Stomach (tissue), 9 donors: Measurements from ENCODE around the gene RGS3. TPM values are rescaled to one million over a fixed set of nuclear protein-coding genes. Genes with fewer than 3 reads are reported as not detected.
A peak's percentile ranks its signal among the peaks of the same experiment; 100 is the strongest.

ENCODE experiments used
- DNase-seq, 2 donors: peaks; one replicate each; pipeline versions ENCODE4 v3.0.0 to v3.0.0-alpha.2; 2013 to 2019
- H3K27ac ChIP-seq, 5 donors: fragments of 200-600 bp in 4 of 5; sonication (generic) in 4 of 5; one replicate each; pipeline ENCODE4 v1.5.1; 2013 to 2019; ENCODE audit warnings: mild to moderate bottlenecking in 1 of 5, moderate library complexity in 1 of 5
- H3K27me3 ChIP-seq, 3 donors: fragments of 200-600 bp; sonication (generic); one replicate each; pipeline ENCODE4 v1.5.1; 2017 to 2019; ENCODE audit warnings: mixed run types in 1 of 3
- H3K36me3 ChIP-seq, 4 donors: fragments of 200-600 bp; sonication (generic); 1 replicate in 3 of 4; 2 replicates in 1 of 4; pipeline ENCODE4 v1.5.1; 2016 to 2019
- H3K4me1 ChIP-seq, 4 donors: fragments of 200-600 bp; sonication (generic); one replicate each; pipeline ENCODE4 v1.5.1; 2016 to 2019
- H3K4me3 ChIP-seq, 4 donors: fragments of 200-600 bp; sonication (generic) in 3 of 4; one replicate each; pipeline ENCODE4 v1.5.1; 2016 to 2019; ENCODE audit warnings: mild to moderate bottlenecking in 1 of 4
- H3K9me3 ChIP-seq, 4 donors: fragments of 200-600 bp; sonication (generic); one replicate each; pipeline ENCODE4 v1.5.1; 2016 to 2019
- EP300 ChIP-seq: sonication (generic); formaldehyde crosslinking; IDR thresholded peaks from one replicate; pipeline ENCODE4 v1.6.1; 2017; ENCODE audit warnings: antibody characterized with exemption
- POLR2A ChIP-seq, 4 donors: fragments of 450-650 bp; IDR thresholded peaks; one replicate each; pipeline ENCODE4 v1.6.1; 2016; ENCODE audit warnings: antibody characterized with exemption in 4 of 4, control low read depth in 2 of 4, mild to moderate bottlenecking in 1 of 4, moderate library complexity in 1 of 4
- POLR2AphosphoS5 ChIP-seq, 3 donors: sonication (generic); formaldehyde crosslinking; IDR thresholded peaks; one replicate each; pipeline ENCODE4 v1.6.1; 2016; ENCODE audit warnings: antibody characterized with exemption in 3 of 3
- WGBS, 5 donors: extraction: QIAGEN DNeasy Blood & Tissue Kit in 3 of 5; methylation state at CpG; one replicate each; pipeline versions ENCODE4 v1.1.5 to v1.1.7; 2013 to 2018; 5-methylcytosine and 5-hydroxymethylcytosine counted together
- intact Hi-C: fragments of 100-400 bp; cut with DNase I; formaldehyde crosslinking; loops from one replicate; pipeline ENCODE4 v1.15.1; 2023; ENCODE audit warnings: low total_unique reads
- polyA plus RNA-seq, 3 donors: library from polyadenylated mRNA; stranded (reverse); fragments of 200-250 nt; gene quantifications; one replicate each; pipeline ENCODE4 v1.2.3, GENCODE V29; 2013
- total RNA-seq, 5 donors: library from RNA; depleted of rRNA; stranded (reverse); fragments of >200 nt; gene quantifications; one replicate each; pipeline versions ENCODE4 v1.1.0 to v1.2.3, GENCODE V29; 2014 to 2016
- TF ChIP-seq, protein P1 (sequence below), 7 experiments: fragments of 450-650 bp in 4 of 7; fragments of 200-600 bp in 3 of 7; sonication (generic) in 3 of 7; IDR thresholded peaks; one replicate each; pipeline ENCODE4 v1.5.1; 2016 to 2019; ENCODE audit warnings: antibody characterized with exemption in 7 of 7, control low read depth in 2 of 7, mild to moderate bottlenecking in 1 of 7
- donor health status: healthy with polysubstance abuse.
- donor health status: Bipolar disorder and iron deficiency.
- donor health status: healthy.

RGS3 gene
- total and polyA plus RNA-seq, 8 donors = 26.6 to 71.4 (median 35.7) TPM

DNA sequence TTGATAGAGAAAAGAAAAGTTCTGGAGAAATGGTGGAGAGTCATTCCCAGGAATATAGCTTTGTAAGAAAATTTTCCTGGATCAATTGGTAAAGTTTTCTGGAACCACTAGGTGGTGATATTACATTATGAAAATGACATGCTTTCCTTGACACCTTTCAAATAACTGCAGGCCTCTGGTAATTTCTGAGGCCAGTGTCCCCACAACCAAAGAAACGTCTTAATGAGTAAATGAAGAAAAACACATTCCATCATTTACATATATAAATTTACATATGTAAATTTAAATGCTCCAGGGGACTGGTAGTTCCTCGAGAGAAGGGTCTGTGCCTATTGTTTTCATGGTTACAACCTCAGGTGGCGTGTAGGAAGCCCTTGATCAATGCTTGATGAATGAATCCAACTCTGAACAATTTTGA is 17.2 kb upstream of the RGS3 start:
- TF ChIP-seq, protein P1, sequence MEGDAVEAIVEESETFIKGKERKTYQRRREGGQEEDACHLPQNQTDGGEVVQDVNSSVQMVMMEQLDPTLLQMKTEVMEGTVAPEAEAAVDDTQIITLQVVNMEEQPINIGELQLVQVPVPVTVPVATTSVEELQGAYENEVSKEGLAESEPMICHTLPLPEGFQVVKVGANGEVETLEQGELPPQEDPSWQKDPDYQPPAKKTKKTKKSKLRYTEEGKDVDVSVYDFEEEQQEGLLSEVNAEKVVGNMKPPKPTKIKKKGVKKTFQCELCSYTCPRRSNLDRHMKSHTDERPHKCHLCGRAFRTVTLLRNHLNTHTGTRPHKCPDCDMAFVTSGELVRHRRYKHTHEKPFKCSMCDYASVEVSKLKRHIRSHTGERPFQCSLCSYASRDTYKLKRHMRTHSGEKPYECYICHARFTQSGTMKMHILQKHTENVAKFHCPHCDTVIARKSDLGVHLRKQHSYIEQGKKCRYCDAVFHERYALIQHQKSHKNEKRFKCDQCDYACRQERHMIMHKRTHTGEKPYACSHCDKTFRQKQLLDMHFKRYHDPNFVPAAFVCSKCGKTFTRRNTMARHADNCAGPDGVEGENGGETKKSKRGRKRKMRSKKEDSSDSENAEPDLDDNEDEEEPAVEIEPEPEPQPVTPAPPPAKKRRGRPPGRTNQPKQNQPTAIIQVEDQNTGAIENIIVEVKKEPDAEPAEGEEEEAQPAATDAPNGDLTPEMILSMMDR (IDR thresholded peaks at IDR 0.05) = peak in 5 of 7 experiments; percentile 30 to 76 (median 52)
- TF ChIP-seq POLR2AphosphoS5 (IDR thresholded peaks at IDR 0.05) = no peak

DNA sequence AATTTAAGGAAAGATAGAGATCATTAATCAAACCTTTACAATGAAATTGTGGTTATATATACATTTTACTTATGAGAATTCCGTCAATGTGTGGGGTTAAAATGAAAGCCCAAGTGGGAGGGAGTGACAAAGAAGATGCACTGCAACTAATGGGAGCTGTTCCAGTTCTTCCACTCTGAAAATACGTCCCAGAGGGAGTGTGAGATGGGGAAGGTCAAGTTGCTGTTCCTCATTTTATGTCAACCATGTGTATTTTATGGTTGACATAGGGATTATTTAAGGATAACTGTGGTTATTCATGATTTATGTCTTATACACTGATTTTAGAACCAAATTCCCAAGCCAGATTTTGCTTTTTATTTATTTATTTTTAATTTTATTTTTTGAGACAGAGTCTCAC is 14.2 kb upstream of the RGS3 start:
- WGBS, 5 donors = 53 to 77% (median 63%) methylated on average over 2 of the region's 2 CpGs
- peak in 1 of 2 donors; percentile 29 for DNase-seq
- H3K4me1 ChIP-seq = peaks cover 3 to 17% (median 7%) of the 10 kb centered on the region in 4 donors
- no peak for TF ChIP-seq POLR2A (IDR thresholded peaks at IDR 0.05)
- TF ChIP-seq, protein P1 (IDR thresholded peaks at IDR 0.05) = no peak
- no peak for TF ChIP-seq EP300
- TF ChIP-seq POLR2AphosphoS5 (IDR thresholded peaks at IDR 0.05) = no peak
- H3K9me3 ChIP-seq = no peaks in the 10 kb centered on the region
- no peak overlapping the region for H3K4me3 ChIP-seq
- H3K36me3 ChIP-seq = no peaks in the 10 kb centered on the region
- H3K27me3 ChIP-seq = no peaks in the 10 kb centered on the region
- intact Hi-C loops = loop anchor here (5.0 kb wide), 2 partner anchors 138 to 208 kb away; no protein-coding TSS in a partner anchor
- peak overlapping the region in 1 of 5 donors; percentile 42 for H3K27ac ChIP-seq

More for the DNA sequence above, 17.2 kb upstream of the RGS3 start:
- DNase-seq = peak in 1 of 2 donors; percentile 76
- peak overlapping the region in 1 of 5 donors; percentile 46 for H3K27ac ChIP-seq
- intact Hi-C loops = loop anchor here (5.0 kb wide), 2 partner anchors 141 to 211 kb away; no protein-coding TSS in a partner anchor
- no peaks in the 10 kb centered on the region for H3K27me3 ChIP-seq
- no peak overlapping the region for H3K4me3 ChIP-seq
- WGBS, 5 donors = 51 to 60% (median 55%) methylated on average over 3 of the region's 3 CpGs
- H3K36me3 ChIP-seq = no peaks in the 10 kb centered on the region
- no peaks in the 10 kb centered on the region for H3K9me3 ChIP-seq
- H3K4me1 ChIP-seq = peaks cover 0 to 14% (median 3%) of the 10 kb centered on the region in 4 donors

GRCh38 chr9:113452113-113452605 is 11.4 kb upstream of the RGS3 start:
- Histone ChIP-seq H3K27ac (peak overlapping the region in 1 of 5 donors; percentile 18), H3K36me3 (no peaks in the 10 kb centered on the region), H3K9me3 (no peaks in the 10 kb centered on the region), H3K27me3 (no peaks in the 10 kb centered on the region), H3K4me1 (peaks cover 4 to 39% (median 30%) of the 10 kb centered on the region in 4 donors), H3K4me3 (no peak overlapping the region)
- TF ChIP-seq, protein P1 (IDR thresholded peaks at IDR 0.05) = no peak
- TF ChIP-seq POLR2AphosphoS5 (IDR thresholded peaks at IDR 0.05) = no peak
- TF ChIP-seq EP300 = no peak
- no peak for TF ChIP-seq POLR2A (IDR thresholded peaks at IDR 0.05)
- intact Hi-C loops = no loop called here
- DNase-seq = no peak
- WGBS, 5 donors = 75 to 85% (median 82%) methylated on average over 4 of the region's 4 CpGs

DNA sequence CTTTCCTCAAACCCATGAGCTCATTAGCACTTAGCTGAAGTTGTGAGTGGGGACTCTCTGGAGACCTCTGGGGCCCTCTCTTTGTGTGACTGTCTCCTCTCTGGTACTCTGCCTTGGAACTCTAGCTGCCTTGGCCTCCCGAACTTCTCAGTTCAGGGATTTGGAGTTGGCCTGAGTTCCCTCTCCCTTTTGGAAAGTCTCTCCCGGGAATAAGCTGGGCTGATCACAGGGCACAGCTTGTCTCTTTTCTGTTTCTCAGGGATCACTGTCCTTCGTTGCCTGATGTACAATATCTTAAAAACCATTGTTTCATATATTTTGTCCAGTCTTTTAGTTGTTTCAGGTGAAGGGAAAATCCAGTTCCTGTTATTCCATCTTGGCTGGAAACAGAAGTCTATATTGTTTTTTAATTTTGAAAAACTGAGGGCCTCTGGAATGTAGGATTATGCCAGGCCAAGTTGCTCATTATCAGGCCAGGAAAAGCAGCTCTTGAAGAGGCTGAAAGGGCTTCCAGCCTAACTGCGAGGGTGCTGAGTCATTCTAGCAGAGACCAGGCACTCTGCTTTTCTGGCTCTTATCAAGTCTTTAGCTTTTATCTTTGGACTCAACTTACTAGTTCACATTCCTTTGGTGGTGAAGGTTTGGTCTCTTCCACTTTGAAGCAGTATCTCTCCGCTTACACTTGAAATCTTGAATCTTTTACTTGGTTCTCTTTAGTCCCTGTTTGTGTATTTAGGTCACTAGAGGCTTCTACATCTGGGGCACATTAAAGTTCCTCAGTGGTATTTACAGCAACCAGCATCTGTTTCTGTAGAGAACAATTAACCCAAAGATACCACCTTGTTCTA is 8.4 kb upstream of the RGS3 start:
- WGBS, 5 donors = 19 to 28% (median 21%) methylated on average over 5 of the region's 5 CpGs
- no peaks in the 10 kb centered on the region for H3K27me3 ChIP-seq
- peak; percentile 69 to 85 for DNase-seq
- H3K9me3 ChIP-seq = no peaks in the 10 kb centered on the region
- intact Hi-C loops = no loop called here
- TF ChIP-seq POLR2AphosphoS5 (IDR thresholded peaks at IDR 0.05) = peak; percentile 54 to 85 (median 62)
- TF ChIP-seq, protein P1 (IDR thresholded peaks at IDR 0.05) = no peak
- peaks cover 4 to 34% (median 27%) of the 10 kb centered on the region in 4 donors for H3K4me1 ChIP-seq
- H3K27ac ChIP-seq = peak overlapping the region; percentile 74 to 90 (median 86)
- H3K4me3 ChIP-seq = no peak overlapping the region
- H3K36me3 ChIP-seq = no peaks in the 10 kb centered on the region
